ENCODE measurements around the gene FCRL5. TPM values are rescaled to one million over a fixed set of nuclear protein-coding genes. Genes with fewer than 3 reads are reported as not detected.

The FCRL5 gene
- total and polyA plus RNA-seq, 2 experiments from 2014 or later = not detected

DNA sequence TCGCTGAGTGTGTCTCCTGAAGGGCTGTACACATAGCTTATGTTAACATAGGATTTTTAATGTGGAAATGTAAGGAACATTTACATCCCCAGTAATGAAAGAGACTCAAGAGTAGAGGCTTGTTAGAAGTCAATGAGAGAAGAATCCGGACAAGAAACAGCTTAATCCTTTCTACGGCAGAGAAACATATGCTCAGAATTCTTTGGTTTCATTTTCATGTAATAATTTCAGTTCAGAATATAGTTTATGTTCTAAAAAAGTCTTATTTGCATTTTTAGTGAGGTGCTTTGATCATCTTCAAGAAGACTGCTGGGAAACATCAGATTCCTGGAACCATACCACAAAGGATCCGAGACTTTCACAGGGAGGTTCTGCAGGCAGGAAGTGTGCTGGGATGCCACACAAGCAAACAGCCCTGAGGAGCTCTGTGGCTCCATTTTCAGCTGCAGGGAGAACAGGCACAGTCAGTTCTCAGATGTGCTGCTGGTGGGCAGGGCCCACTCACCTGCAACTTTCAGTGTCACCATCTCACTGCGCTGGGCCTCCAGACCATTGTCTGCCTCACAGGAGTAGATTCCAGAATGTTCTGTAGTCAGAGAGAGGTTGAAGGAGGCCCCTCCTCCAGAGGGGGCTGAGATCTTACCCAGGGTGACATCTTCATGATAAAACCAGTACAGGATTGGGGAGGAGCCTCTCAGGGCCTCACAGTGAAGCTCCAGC is 28.4 kb downstream of the FCRL5 start:
- no peak for DNase-seq (ENCODE audit: low spot score)
- WGBS (ENCODE audit: low lambda C conversion rate, missing lambda C conversion rate) = 88% methylated on average over 5 of the region's 5 CpGs
- Histone ChIP-seq H3K36me3 (replicated peaks; ENCODE audit: insufficient read depth, low read depth) (no peaks in the 10 kb centered on the region), H3K4me3 (no peak overlapping the region), H4K20me1 (ENCODE audit: insufficient read depth, poor library complexity, severe bottlenecking) (no peaks in the 10 kb centered on the region), H3K9me2 (replicated peaks; ENCODE audit: insufficient read depth) (no peaks in the 10 kb centered on the region), H3K27ac (no peak overlapping the region), H2AFZ (no peak overlapping the region), H3K4me1 (ENCODE audit: insufficient read depth) (no peaks in the 10 kb centered on the region), H3K79me2 (no peaks in the 10 kb centered on the region), H3K27me3 (no peaks in the 10 kb centered on the region), H3K9me3 (ENCODE audit: low read depth) (no peaks in the 10 kb centered on the region), H3K4me2 (no peak overlapping the region)
- TF ChIP-seq, protein P1, sequence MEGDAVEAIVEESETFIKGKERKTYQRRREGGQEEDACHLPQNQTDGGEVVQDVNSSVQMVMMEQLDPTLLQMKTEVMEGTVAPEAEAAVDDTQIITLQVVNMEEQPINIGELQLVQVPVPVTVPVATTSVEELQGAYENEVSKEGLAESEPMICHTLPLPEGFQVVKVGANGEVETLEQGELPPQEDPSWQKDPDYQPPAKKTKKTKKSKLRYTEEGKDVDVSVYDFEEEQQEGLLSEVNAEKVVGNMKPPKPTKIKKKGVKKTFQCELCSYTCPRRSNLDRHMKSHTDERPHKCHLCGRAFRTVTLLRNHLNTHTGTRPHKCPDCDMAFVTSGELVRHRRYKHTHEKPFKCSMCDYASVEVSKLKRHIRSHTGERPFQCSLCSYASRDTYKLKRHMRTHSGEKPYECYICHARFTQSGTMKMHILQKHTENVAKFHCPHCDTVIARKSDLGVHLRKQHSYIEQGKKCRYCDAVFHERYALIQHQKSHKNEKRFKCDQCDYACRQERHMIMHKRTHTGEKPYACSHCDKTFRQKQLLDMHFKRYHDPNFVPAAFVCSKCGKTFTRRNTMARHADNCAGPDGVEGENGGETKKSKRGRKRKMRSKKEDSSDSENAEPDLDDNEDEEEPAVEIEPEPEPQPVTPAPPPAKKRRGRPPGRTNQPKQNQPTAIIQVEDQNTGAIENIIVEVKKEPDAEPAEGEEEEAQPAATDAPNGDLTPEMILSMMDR (IDR thresholded peaks at IDR 0.05; ENCODE audit: poor library complexity) = no peak
- TF ChIP-seq EZH2phosphoT487 (IDR thresholded peaks at IDR 0.05; ENCODE audit: low read depth, severe bottlenecking, unreplicated experiment) (no peak), EZH2 (IDR thresholded peaks at IDR 0.05; ENCODE audit: borderline replicate concordance) (no peak)

DNA sequence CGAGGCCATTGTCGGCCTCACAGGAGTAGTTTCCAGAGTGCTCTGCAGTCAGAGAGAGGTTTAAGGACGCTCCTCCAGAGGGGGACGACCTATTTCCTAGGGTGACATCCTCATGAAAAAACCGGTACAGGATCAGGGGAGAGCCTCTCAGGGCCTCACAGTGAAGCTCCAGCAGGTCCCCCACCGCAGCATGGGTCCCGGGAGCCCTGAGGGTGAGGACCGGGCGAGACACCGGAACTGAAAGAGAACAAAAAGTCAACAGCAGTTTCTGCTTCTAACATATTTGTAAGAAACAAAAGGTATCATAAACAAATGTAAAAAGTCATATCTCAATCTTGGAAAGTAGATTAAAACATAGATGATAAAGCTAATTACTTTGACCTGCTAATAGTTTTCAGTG is 31.3 kb downstream of the FCRL5 start:
- Histone ChIP-seq H4K20me1 (ENCODE audit: insufficient read depth, poor library complexity, severe bottlenecking) (no peaks in the 10 kb centered on the region), H3K27me3 (no peaks in the 10 kb centered on the region), H3K36me3 (replicated peaks; ENCODE audit: insufficient read depth, low read depth) (no peaks in the 10 kb centered on the region), H2AFZ (no peak overlapping the region), H3K9me3 (ENCODE audit: low read depth) (no peaks in the 10 kb centered on the region), H3K27ac (no peak overlapping the region), H3K79me2 (no peaks in the 10 kb centered on the region), H3K4me1 (ENCODE audit: insufficient read depth) (no peaks in the 10 kb centered on the region), H3K9me2 (replicated peaks; ENCODE audit: insufficient read depth) (no peaks in the 10 kb centered on the region), H3K4me3 (no peak overlapping the region), H3K4me2 (no peak overlapping the region)
- DNase-seq (ENCODE audit: low spot score) = no peak
- 84% methylated on average over 10 of the region's 10 CpGs for WGBS (ENCODE audit: low lambda C conversion rate, missing lambda C conversion rate)
- TF ChIP-seq EZH2 (IDR thresholded peaks at IDR 0.05; ENCODE audit: borderline replicate concordance) (no peak), EZH2phosphoT487 (IDR thresholded peaks at IDR 0.05; ENCODE audit: low read depth, severe bottlenecking, unreplicated experiment) (no peak)

DNA sequence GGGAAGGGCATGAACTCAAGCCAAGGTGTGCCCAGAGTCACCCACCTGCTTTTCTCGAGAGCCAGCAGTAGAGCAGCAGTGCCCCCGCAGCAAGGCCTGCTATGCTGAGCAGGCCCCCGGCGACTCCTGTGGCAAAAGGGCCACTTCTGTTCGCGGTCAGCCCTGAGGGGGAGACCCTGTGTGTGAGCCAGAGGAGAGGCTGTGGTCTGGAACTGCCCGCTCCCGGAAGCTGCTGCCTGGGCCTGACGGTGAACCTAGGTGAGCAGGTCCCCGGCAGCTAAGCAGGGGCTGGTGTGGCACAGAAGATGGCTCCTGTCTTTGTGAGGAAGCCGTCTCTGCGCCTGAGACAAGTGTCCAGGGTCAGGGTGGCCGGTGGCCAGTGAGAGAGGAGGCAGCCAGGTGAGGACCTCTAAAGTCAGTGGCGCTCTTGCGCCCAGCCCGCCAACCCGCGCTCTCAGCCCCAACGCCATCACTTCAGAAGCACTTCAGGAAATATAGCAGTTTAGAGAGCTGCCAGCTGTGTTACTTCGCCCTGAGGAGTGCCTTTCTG is 31.9 kb downstream of the FCRL5 start:
- Histone ChIP-seq H3K4me2 (no peak overlapping the region), H3K4me3 (no peak overlapping the region), H3K9me2 (replicated peaks; ENCODE audit: insufficient read depth) (no peaks in the 10 kb centered on the region), H3K9me3 (ENCODE audit: low read depth) (no peaks in the 10 kb centered on the region), H3K27ac (no peak overlapping the region), H4K20me1 (ENCODE audit: insufficient read depth, poor library complexity, severe bottlenecking) (no peaks in the 10 kb centered on the region), H3K79me2 (no peaks in the 10 kb centered on the region), H3K36me3 (replicated peaks; ENCODE audit: insufficient read depth, low read depth) (no peaks in the 10 kb centered on the region), H3K27me3 (no peaks in the 10 kb centered on the region), H2AFZ (no peak overlapping the region), H3K4me1 (ENCODE audit: insufficient read depth) (no peaks in the 10 kb centered on the region)
- WGBS (ENCODE audit: low lambda C conversion rate, missing lambda C conversion rate) = 96% methylated on average over 20 of the region's 20 CpGs
- TF ChIP-seq, protein P1 (IDR thresholded peaks at IDR 0.05; ENCODE audit: poor library complexity) = no peak
- TF ChIP-seq EZH2 (IDR thresholded peaks at IDR 0.05; ENCODE audit: borderline replicate concordance) (no peak), EZH2phosphoT487 (IDR thresholded peaks at IDR 0.05; ENCODE audit: low read depth, severe bottlenecking, unreplicated experiment) (no peak)
- DNase-seq (ENCODE audit: low spot score) = no peak

DNA sequence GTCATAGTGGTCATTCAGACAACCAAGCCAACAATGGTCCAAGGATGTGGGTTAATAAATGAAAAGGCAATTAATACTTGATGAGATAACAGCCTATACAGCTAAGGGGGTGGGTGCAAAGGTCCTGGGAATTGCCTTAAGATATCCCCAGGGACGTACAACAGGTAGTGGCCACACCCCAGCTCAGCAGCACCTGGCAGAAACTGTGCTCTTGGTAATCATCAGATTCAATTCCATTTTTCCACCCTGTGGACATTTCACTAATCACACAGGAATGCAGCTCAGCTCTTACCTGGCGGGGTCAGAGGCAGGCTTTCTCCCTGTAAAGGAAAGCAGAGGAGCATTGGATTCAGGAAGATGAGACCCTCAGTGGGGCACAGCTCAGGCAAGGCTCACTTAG is 32.9 kb downstream of the FCRL5 start:
- Histone ChIP-seq H3K9me2 (replicated peaks; ENCODE audit: insufficient read depth) (no peaks in the 10 kb centered on the region), H3K79me2 (no peaks in the 10 kb centered on the region), H3K9me3 (ENCODE audit: low read depth) (no peaks in the 10 kb centered on the region), H3K27me3 (no peaks in the 10 kb centered on the region), H2AFZ (no peak overlapping the region), H4K20me1 (ENCODE audit: insufficient read depth, poor library complexity, severe bottlenecking) (no peaks in the 10 kb centered on the region), H3K4me1 (ENCODE audit: insufficient read depth) (no peaks in the 10 kb centered on the region), H3K4me3 (no peak overlapping the region), H3K27ac (no peak overlapping the region), H3K36me3 (replicated peaks; ENCODE audit: insufficient read depth, low read depth) (no peaks in the 10 kb centered on the region), H3K4me2 (no peak overlapping the region)
- 80% methylated on average over 2 of the region's 2 CpGs for WGBS (ENCODE audit: low lambda C conversion rate, missing lambda C conversion rate)
- no peak for DNase-seq (ENCODE audit: low spot score)
- TF ChIP-seq, protein P1 (IDR thresholded peaks at IDR 0.05; ENCODE audit: poor library complexity) = no peak
- no peak for TF ChIP-seq EZH2 (IDR thresholded peaks at IDR 0.05; ENCODE audit: borderline replicate concordance)
- TF ChIP-seq EZH2phosphoT487 (IDR thresholded peaks at IDR 0.05; ENCODE audit: low read depth, severe bottlenecking, unreplicated experiment) = no peak
